H1 (cell line): ENCODE measurements around the gene RNF113B. TPM values are rescaled to one million over a fixed set of nuclear protein-coding genes. Genes with fewer than 3 reads are reported as not detected.
A peak's percentile ranks its signal among the peaks of the same experiment; 100 is the strongest.

Experiments used
- CBX8 ChIP-seq: fragments of 300-800, 300-1000 bp; sonication (generic); IDR thresholded peaks from 2 replicates; pipeline ENCODE4 v1.7.1; 2016; ENCODE audit warnings: low read depth, low read length, borderline replicate concordance
- CHD1 ChIP-seq: IDR thresholded peaks from 2 replicates; pipeline ENCODE4 v1.6.1; 2012; ENCODE audit warnings: low read depth, low read length, improper control_type of control experiment
- CHD7 ChIP-seq: fragments of 300-600 bp; sonication (generic); IDR thresholded peaks from 2 replicates; pipeline ENCODE4 v1.7.1; 2012; ENCODE audit warnings: low read length, moderate library complexity, mild to moderate bottlenecking, inconsistent platforms; ENCODE audit not compliant: insufficient replicate concordance
- CTBP2 ChIP-seq: IDR thresholded peaks from 2 replicates; pipeline ENCODE4 v1.7.0; 2011; ENCODE audit warnings: borderline replicate concordance, mild to moderate bottlenecking, moderate library complexity, mixed read lengths, low read length; ENCODE audit not compliant: insufficient read depth, insufficient read length
- FOSL1 ChIP-seq: IDR thresholded peaks from 2 replicates; pipeline ENCODE4 v1.6.1; 2011; ENCODE audit warnings: mild to moderate bottlenecking, low read depth, low read length, moderate library complexity; ENCODE audit not compliant: insufficient read depth
- HDAC2 ChIP-seq, 2 experiments: fragments of 300-600 bp in 1 of 2; sonication (generic) in 1 of 2; IDR thresholded peaks; 2 replicates each; pipeline ENCODE4 v1.6.1; 2011 to 2012; ENCODE audit warnings: low read depth in 2 of 2, low read length in 2 of 2, mild to moderate bottlenecking in 2 of 2, moderate library complexity in 2 of 2, borderline replicate concordance in 1 of 2, inconsistent platforms in 1 of 2
- POLR2A ChIP-seq, 2 experiments: IDR thresholded peaks; 1 replicate in 1 of 2; 2 replicates in 1 of 2; pipeline ENCODE4 v1.6.1; 2011; ENCODE audit warnings: low read depth in 2 of 2, low read length in 2 of 2, mild to moderate bottlenecking in 2 of 2; ENCODE audit errors: control extremely low read depth in 1 of 2
- POU5F1 ChIP-seq: IDR thresholded peaks from 2 replicates; pipeline ENCODE4 v1.6.1; 2011; ENCODE audit warnings: low read depth, mild to moderate bottlenecking, low read length, moderate library complexity
- SAP30 ChIP-seq: fragments of 300-600 bp; sonication (generic); IDR thresholded peaks from 2 replicates; pipeline ENCODE4 v1.7.1; 2012; ENCODE audit warnings: low read length, moderate library complexity, mild to moderate bottlenecking, inconsistent platforms; ENCODE audit not compliant: insufficient read depth, insufficient replicate concordance
- SIRT6 ChIP-seq: IDR thresholded peaks from one replicate; pipeline ENCODE4 v1.7.1; 2012; ENCODE audit warnings: low read length, inconsistent platforms
- polyA plus RNA-seq, 7 experiments: library from polyadenylated mRNA; depleted of rRNA in 3 of 7; stranded (reverse) in 5 of 7; unstranded in 2 of 7; fragments of >200 nt in 5 of 7; fragments of 200-250 nt in 2 of 7; gene quantifications; 1 replicate in 5 of 7; 2 replicates in 1 of 7; 4 replicates in 1 of 7; pipeline versions ENCODE4 v1.2.1 to v1.2.3, GENCODE V29; 2011 to 2013; ENCODE audit warnings: missing spikeins in 2 of 7, mixed read lengths in 2 of 7
- total RNA-seq: library from RNA; stranded (reverse); fragmentation: NEBNext Ultra II Directional; extraction: Animal tissue kit (Norgen Biotek cat#: 25700); gene quantifications from 2 replicates; pipeline ENCODE4 v1.2.1, GENCODE V29; 2021

Gene RNF113B
- total and polyA plus RNA-seq, 2 of the 8 experiments (the other 6 are each of a cell fraction or from before 2014, with no cell fraction given): not detected

- no peak for TF ChIP-seq CHD7
- peak in 1 of 2 experiments; percentile 51; a peak in 1 of 3 replicates for TF ChIP-seq POLR2A (IDR thresholded peaks at IDR 0.05; ENCODE audit: control extremely low read depth in 1 of 2, low read depth in 2 of 2, low read length in 2 of 2)
- TF ChIP-seq SAP30: no peak
- TF ChIP-seq CBX8: no peak
- no peak for TF ChIP-seq CTBP2
- TF ChIP-seq CHD1: no peak
- no peak for TF ChIP-seq SIRT6
- no peak for TF ChIP-seq POU5F1
- TF ChIP-seq FOSL1: no peak
- peak in 1 of 2 experiments; percentile 44; a peak in 1 of 4 replicates for TF ChIP-seq HDAC2 (IDR thresholded peaks at IDR 0.05; ENCODE audit: borderline replicate concordance in 1 of 2, low read depth in 2 of 2, low read length in 2 of 2)
These were observed 34.5 kb downstream of the RNF113B start, which contains the start of gene FARP1 (continued) for GRCh38 chr13:98142380-98143156.
